ENCODE results near the gene SLIT1. TPM values are rescaled to one million over a fixed set of nuclear protein-coding genes. Genes with fewer than 3 reads are reported as not detected.

SLIT1 gene
- polyA plus RNA-seq, 5 donors = 3.7 to 8.0 (median 4.4) TPM

GRCh38 chr10:97116462-97117162 lies 69.1 kb downstream of the SLIT1 start:
- DNase-seq = no peak

GRCh38 chr10:97115846-97116245 lies 69.9 kb downstream of the SLIT1 start:
- no peak for DNase-seq

- no peak for DNase-seq
These were observed 74.1 kb downstream of the SLIT1 start for GRCh38 chr10:97111615-97112014.

GRCh38 chr10:97109547-97109946 lies 76.2 kb downstream of the SLIT1 start:
- no peak for DNase-seq

GRCh38 chr10:97107551-97107950 lies 78.2 kb downstream of the SLIT1 start:
- DNase-seq = no peak

- DNase-seq = no peak
These were observed 79.6 kb downstream of the SLIT1 start for GRCh38 chr10:97106207-97106606.

GRCh38 chr10:97105303-97105702 lies 80.5 kb downstream of the SLIT1 start:
- no peak for DNase-seq

GRCh38 chr10:97103316-97104080 lies 82.3 kb downstream of the SLIT1 start:
- DNase-seq = no peak

GRCh38 chr10:97102441-97102840 lies 83.3 kb downstream of the SLIT1 start:
- DNase-seq = no peak

- no peak for DNase-seq
These were observed 84.4 kb downstream of the SLIT1 start for GRCh38 chr10:97101166-97101940.

- no peak for DNase-seq
These were observed 85.1 kb downstream of the SLIT1 start for GRCh38 chr10:97100657-97101056.

GRCh38 chr10:97099868-97100267 lies 85.9 kb downstream of the SLIT1 start:
- no peak for DNase-seq

- no peak for DNase-seq
These were observed 86.7 kb downstream of the SLIT1 start for GRCh38 chr10:97099089-97099488.

- no peak for DNase-seq
These were observed 88.7 kb downstream of the SLIT1 start for GRCh38 chr10:97097084-97097433.

- no peak for DNase-seq
These were observed 89.3 kb downstream of the SLIT1 start for GRCh38 chr10:97096261-97097083.

GRCh38 chr10:97095701-97096260 lies 90.0 kb downstream of the SLIT1 start:
- no peak for DNase-seq

GRCh38 chr10:97090644-97091043 lies 95.1 kb downstream of the SLIT1 start:
- DNase-seq = no peak

GRCh38 chr10:97090035-97090434 lies 95.7 kb downstream of the SLIT1 start:
- no peak for DNase-seq

GRCh38 chr10:97089209-97089870 lies 96.4 kb downstream of the SLIT1 start:
- no peak for DNase-seq

- DNase-seq = no peak
These were observed 98.5 kb downstream of the SLIT1 start for GRCh38 chr10:97087296-97087695.

GRCh38 chr10:97086530-97086929 lies 99.2 kb downstream of the SLIT1 start:
- no peak for DNase-seq
